WERI-Rb-1 (cell line): ENCODE data around the gene PRPF39.
"Not testable (repeated sequence)": the region's sequence is repeated elsewhere in the genome, so short reads cannot be mapped to it uniquely, and the experiment has no call there.

Source experiments
- DNase-seq: peaks from one replicate; pipeline ENCODE4 v3.0.0-alpha.2; 2020
- H3K27ac ChIP-seq: fragments of 250-450 bp; sonication (Bioruptor Pico); 2 replicates; pipeline ENCODE4 v1.5.1; 2020; ENCODE audit warnings: mild to moderate bottlenecking, moderate library complexity
- H3K27me3 ChIP-seq: fragments of 250-450 bp; sonication (Bioruptor Pico); 2 replicates; pipeline ENCODE4 v1.5.1; 2021; ENCODE audit warnings: mild to moderate bottlenecking, low read depth, moderate library complexity; ENCODE audit not compliant: insufficient read depth, severe bottlenecking
- H3K36me3 ChIP-seq: fragments of 250-450 bp; sonication (Bioruptor Pico); 2 replicates; pipeline ENCODE4 v1.5.1; 2020; ENCODE audit warnings: mild to moderate bottlenecking, moderate library complexity
- H3K4me3 ChIP-seq: 2 replicates; pipeline ENCODE4 v1.5.1; 2011; ENCODE audit warnings: low read depth, mild to moderate bottlenecking, control low read depth, low read length
- H3K9me3 ChIP-seq: fragments of 250-450 bp; sonication (Bioruptor Pico); 2 replicates; pipeline ENCODE4 v1.5.1; 2021; ENCODE audit warnings: mild to moderate bottlenecking, moderate library complexity; ENCODE audit not compliant: severe bottlenecking
- CTCF ChIP-seq: IDR thresholded peaks from 2 replicates; pipeline ENCODE4 v1.5.1; 2011; ENCODE audit warnings: low read depth, mild to moderate bottlenecking, control low read depth, inconsistent platforms, low read length

Gene PRPF39

GRCh38 chr14:45134051-45134958, 50.4 kb downstream of the PRPF39 start, which contains the start of gene FKBP3:
Gene FKBP3, minus strand, starts transcription at chr14:45134481. Its CDS starts 25 bp downstream, at chr14:45134456.
- peak; percentile 36; the same call in 1 of the 2 replicates for TF ChIP-seq CTCF
- peak within 1 kb of the TSS; percentile 86 for H3K4me3 ChIP-seq
- DNase-seq = peak; percentile 98

GRCh38 chr14:45135156-45135555, 51.2 kb downstream of the PRPF39 start:
- Histone ChIP-seq H3K4me3 (peak overlapping the region; percentile 86), H3K36me3 (no peaks in the 10 kb centered on the region; the same call in 1 of the 2 replicates), H3K27me3 (no peaks in the 10 kb centered on the region), H3K27ac (peak overlapping the region; percentile 65), H3K9me3 (no peaks in the 10 kb centered on the region)
- no peak for DNase-seq
- no peak for TF ChIP-seq CTCF

More at GRCh38 chr14:45134051-45134958, 50.4 kb downstream of the PRPF39 start, which contains the start of gene FKBP3:
- H3K27ac ChIP-seq = peak within 1 kb of the TSS; percentile 91
- peaks cover 6% of the 10 kb centered on the region for H3K36me3 ChIP-seq
- H3K27me3 ChIP-seq = no peaks in the 10 kb centered on the region
- H3K9me3 ChIP-seq = no peaks in the 10 kb centered on the region

- no peaks in the 10 kb centered on the region; the same call in 1 of the 2 replicates for H3K36me3 ChIP-seq
- no peaks in the 10 kb centered on the region for H3K27me3 ChIP-seq
- DNase-seq = peak; percentile 93
- no peak for TF ChIP-seq CTCF
- no peaks in the 10 kb centered on the region for H3K9me3 ChIP-seq
- H3K27ac ChIP-seq = peak within 1 kb of the TSS; percentile 74
- H3K4me3 ChIP-seq = peak within 1 kb of the TSS; percentile 86
Observed at GRCh38 chr14:45135659-45136395, 51.9 kb downstream of the PRPF39 start, which contains the start of gene FANCM. Gene FANCM, plus strand, starts transcription at chr14:45135930. Its CDS starts 102 bp downstream, at chr14:45136032.

GRCh38 chr14:45136399-45136798, 52.5 kb downstream of the PRPF39 start:
- no peaks in the 10 kb centered on the region for H3K9me3 ChIP-seq
- peak overlapping the region; percentile 86 for H3K4me3 ChIP-seq
- H3K36me3 ChIP-seq = no peaks in the 10 kb centered on the region; the same call in 1 of the 2 replicates
- DNase-seq = no peak
- peak overlapping the region; percentile 74 for H3K27ac ChIP-seq
- TF ChIP-seq CTCF = no peak
- H3K27me3 ChIP-seq = no peaks in the 10 kb centered on the region

- no peak overlapping the region for H3K27ac ChIP-seq
- no peaks in the 10 kb centered on the region for H3K27me3 ChIP-seq
- no peaks in the 10 kb centered on the region for H3K9me3 ChIP-seq
- peaks cover 3% of the 10 kb centered on the region; the same call in 1 of the 2 replicates for H3K36me3 ChIP-seq
- no peak for TF ChIP-seq CTCF
- DNase-seq = no peak
- H3K4me3 ChIP-seq = no peak overlapping the region
Observed at GRCh38 chr14:45140661-45141187, 56.8 kb downstream of the PRPF39 start.

GRCh38 chr14:45142083-45142482, 58.2 kb downstream of the PRPF39 start:
- H3K27ac ChIP-seq, H3K36me3 ChIP-seq, DNase-seq, H3K27me3 ChIP-seq, H3K4me3 ChIP-seq, H3K9me3 ChIP-seq: not testable (repeated sequence)
